Measurements from ENCODE around the gene NGEF.

Gene NGEF

GRCh38 chr2:233044974-233045605 lies 32.0 kb upstream of the NGEF start:
- no peak for DNase-seq

DNA sequence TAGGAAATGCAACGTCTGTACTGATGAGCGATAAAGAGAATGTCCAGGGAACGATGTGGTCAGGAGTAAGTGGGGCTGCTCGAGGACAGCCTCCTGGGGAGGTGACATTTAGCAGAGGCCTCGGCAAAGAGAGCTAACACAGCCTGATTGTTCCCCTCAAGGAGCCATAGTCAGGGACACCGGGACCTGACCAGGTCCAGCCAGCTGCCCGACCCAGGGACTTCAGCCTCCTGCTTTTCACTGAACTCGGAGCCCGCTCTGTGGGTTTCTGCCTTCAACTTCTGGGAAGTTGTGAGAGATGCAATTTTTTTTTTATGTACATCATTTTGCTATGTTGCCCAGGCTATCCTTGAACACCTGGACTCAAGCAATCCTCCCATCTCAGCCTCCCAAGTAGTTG lies 29.5 kb upstream of the NGEF start:
- DNase-seq = no peak

DNA sequence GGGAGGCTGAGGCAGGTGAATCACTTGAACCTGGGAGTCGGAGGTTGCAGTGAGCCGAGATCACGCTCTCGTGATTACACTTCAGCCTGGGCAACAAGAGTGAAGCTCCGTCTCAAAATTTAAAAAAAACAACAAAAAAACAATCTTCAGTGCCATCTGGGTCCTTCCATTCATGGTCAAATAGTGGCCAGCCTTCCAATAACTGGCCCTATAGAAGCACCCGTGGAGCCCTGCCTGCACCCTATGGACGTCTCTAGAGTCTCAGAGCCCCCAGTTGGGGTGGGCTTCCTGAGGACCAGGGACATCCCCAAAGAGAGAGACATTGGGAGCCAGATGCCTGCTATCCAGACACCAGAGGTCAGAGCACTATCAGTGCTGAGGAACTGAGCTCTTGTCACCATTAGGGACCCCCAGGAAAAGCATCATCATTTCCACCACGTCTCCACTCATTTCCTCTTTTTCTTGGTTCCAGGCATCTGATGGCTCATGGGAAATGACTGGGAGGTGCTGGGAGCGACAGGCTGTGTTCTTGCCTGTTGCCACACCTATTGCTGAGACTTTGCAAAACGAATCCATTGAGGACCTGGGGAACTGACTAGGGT lies 28.8 kb upstream of the NGEF start:
- no peak for DNase-seq

DNA sequence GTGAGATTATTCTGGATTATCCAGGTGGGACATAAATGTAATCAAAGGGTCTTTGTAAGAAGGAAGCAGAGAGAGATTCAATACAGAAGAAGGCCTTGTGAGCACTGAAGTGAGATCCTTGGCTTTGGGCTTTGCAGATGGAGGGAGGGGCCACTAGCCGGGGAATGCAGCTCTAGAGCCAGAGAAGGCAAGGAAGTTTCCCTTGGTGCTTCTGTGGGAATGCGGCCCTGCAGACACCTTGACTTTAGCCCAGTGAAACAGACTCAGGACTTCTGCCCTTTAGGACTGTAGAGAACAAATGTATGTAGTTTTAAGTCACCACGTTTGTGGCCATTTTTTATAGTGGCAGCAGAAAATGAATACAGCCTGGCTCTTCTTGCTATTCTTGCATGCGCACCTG lies 27.5 kb upstream of the NGEF start:
- DNase-seq = no peak

- DNase-seq = no peak
Measured at GRCh38 chr2:233039846-233040530, 26.9 kb upstream of the NGEF start.

- DNase-seq = no peak
Measured at GRCh38 chr2:233039212-233039845, 26.3 kb upstream of the NGEF start.

DNA sequence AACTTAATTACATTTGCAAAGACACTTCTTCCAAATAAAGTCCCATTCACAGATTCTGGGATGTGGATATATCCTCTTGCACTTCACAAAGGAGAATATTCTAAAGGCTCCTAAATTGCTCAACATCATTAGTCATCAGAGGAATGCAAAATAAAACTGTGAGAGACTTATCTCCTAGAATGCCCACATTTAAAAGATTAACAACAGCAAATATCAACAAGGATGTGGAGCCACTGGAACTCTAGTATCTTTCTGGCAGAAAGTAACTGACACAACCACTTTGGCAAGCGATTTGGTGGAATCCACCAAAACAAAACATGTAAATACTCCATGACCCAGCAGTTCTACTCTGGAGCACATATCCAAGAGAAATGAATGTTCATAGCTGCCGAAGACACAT lies 24.0 kb upstream of the NGEF start:
- DNase-seq = no peak

DNA sequence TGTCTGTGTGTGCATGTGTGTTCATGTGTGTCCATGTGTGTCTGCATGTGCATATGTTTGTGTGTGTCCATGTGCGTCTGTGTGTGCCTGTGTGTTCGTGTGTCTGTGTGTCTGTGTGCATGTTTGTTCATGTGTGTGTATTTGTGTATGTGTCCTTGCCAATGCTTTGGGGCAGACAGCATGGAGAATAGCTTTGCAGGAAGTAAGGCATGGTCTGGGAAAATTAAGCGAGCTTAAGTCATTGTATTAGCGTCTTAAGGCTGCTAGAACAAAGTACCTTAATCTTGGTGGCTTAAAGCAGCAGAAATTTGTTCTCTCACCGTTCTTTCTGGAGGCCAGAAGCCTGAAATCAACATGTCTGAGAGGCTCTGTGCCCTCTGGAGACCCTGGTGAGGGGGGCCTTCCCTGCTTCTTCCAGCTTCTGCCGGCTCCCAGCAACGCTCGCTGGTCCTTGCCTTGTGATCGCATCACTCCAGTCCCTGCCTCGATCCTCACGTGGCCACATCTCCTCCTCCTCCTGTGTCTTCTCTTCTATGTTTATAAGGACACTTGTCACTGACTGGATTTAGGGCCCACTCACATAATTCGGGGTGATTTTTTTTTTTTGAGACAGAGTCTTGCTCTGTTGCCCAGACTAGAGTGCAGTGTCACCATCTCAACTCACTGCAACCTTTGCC lies 23.2 kb upstream of the NGEF start:
- no peak for DNase-seq

- no peak for DNase-seq
Measured at GRCh38 chr2:233035426-233036161, 22.5 kb upstream of the NGEF start.

DNA sequence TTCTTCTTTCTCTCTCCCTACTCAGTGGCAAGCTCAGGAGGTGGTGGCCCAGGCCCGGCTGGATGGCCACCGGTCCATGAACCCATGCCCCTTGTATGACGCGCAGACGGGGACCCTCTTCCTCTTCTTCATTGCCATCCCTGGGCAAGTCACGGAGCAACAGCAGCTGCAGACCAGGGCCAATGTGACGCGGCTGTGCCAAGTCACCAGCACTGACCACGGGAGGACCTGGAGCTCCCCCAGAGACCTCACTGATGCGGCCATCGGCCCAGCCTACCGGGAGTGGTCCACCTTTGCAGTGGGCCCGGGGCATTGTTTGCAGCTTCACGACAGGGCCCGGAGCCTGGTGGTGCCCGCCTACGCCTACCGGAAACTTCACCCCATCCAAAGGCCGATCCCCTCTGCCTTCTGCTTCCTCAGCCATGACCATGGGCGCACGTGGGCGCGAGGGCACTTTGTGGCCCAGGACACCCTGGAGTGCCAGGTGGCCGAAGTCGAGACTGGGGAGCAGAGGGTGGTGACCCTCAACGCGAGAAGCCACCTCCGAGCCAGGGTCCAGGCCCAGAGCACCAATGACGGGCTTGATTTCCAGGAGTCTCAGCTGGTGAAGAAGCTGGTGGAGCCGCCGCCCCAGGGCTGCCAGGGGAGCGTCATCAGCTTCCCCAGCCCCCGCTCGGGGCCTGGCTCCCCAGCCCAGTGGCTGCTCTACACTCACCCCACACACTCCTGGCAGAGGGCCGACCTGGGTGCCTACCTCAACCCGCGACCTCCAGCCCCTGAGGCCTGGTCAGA lies 21.2 kb upstream of the NGEF start:
- DNase-seq = no peak

- no peak for DNase-seq
Measured at GRCh38 chr2:233033672-233034071, 20.6 kb upstream of the NGEF start.

GRCh38 chr2:233032551-233033320 lies 19.7 kb upstream of the NGEF start, which contains the start of gene NEU2:
NEU2 (plus strand) TSS chr2:233032672; CDS start chr2:233032672, 0 bp downstream.
- DNase-seq = no peak

- DNase-seq = no peak
Measured at GRCh38 chr2:233031556-233032500, 18.8 kb upstream of the NGEF start.

DNA sequence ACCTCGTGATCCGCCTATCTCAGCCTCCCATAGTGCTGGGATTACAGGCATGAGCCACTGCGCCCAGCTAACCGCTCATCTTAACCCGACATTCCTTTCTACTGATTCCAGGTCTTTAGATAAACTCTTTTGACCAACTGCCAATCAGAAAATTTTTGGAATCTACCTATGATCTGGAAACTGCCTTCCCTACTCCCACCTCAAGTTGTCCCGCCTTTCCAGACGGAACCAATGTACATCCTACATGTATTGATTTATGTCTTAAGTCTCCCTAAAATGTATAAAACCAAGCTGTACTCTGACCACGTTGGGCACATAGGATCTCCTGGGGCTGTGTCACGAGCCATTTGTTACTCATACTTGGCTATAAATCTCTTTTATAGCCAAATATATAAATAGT lies 16.3 kb upstream of the NGEF start:
- DNase-seq = no peak

DNA sequence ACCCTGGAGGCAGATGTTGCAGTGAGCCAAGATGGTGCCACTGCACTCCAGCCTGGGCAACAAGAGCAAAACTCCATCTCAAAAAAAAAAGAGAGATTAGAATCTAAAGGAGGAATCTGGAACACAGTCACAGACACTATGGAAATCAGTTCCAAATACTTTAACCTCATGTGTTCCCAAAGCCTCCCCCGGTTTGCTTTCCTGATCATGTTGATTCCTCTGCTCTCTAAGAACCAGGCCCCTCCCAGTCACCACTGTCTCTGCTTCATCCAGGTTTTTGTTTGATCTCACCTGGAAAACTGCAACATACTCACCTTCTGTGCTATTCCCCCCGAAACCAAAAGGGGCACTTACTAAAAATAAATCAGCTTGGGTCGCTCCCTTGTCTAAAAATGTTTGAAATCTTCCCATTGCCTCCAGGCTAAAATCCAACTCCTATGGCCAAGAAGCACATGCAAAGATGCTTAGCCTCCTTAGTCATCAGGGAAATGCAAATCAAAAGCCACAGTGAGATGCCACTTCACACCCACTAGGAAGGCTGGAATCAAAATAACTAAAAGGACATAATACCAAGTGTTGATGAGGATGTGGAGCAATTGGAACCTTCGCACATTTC lies 13.2 kb upstream of the NGEF start:
- DNase-seq = no peak

GRCh38 chr2:233025706-233026105 lies 12.7 kb upstream of the NGEF start:
- no peak for DNase-seq

GRCh38 chr2:233023761-233024410 lies 10.8 kb upstream of the NGEF start:
- DNase-seq = no peak

DNA sequence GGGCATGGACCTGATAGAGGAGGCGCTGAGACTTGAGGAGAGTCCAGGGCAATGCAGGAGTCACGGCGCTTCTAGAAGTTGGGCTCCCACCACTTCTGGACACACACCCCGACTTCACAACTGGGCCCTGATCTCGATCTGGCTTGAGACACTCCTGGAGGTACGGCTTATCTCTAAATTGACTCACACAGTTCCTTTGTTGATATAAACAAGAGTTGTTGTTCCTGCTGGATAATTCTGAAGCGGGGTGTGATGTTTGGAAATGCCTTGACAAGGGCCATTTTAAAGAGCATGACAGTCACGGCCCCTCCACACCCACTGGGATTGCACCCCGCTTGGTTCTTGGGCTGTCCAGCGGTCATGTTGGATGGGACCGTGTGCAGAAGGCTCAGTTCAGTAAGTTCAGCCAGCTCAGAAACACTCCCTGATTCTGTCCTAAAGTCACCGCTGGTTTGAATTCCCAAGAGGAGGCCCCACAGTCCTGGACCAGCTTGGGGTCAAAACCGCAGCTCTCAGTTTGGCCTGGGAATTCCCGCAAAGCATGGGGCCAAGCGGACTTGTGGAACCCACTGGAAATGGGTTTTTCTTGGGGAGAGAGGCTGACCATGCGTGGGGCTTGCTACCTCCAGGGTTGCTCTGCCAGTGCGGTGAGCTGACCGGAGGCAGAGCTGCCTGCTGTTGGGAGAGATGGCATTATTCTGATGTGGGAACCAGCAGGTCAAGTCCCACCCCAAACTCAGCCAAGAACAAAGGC lies 10.1 kb upstream of the NGEF start:
- no peak for DNase-seq
